ENCODE data around the gene MED9.

GRCh38 chr17:17498606-17499301 lies 22.0 kb downstream of the MED9 start:
- TF ChIP-seq CTCF (IDR thresholded peaks at IDR 0.05) = no peak
- no peak for TF ChIP-seq POLR2AphosphoS5 (IDR thresholded peaks at IDR 0.05)
- TF ChIP-seq POLR2A (IDR thresholded peaks at IDR 0.05) = no peak
